Vagina (tissue), 2 donors: ENCODE measurements around the gene NTNG1.

ENCODE experiments used
- POLR2A ChIP-seq, 2 donors: fragments of 450-650 bp; IDR thresholded peaks; one replicate each; pipeline ENCODE4 v1.6.1; 2017; ENCODE audit warnings: antibody characterized with exemption in 2 of 2, mild to moderate bottlenecking in 2 of 2, moderate library complexity in 2 of 2
- TF ChIP-seq, protein P1 (sequence below), 3 experiments: fragments of 450-650 bp in 2 of 3; fragments of 200-600 bp in 1 of 3; sonication (generic) in 1 of 3; IDR thresholded peaks; one replicate each; pipeline ENCODE4 v1.5.1; 2017 to 2019; ENCODE audit warnings: antibody characterized with exemption in 3 of 3, mild to moderate bottlenecking in 2 of 3, moderate library complexity in 2 of 3

DNA sequence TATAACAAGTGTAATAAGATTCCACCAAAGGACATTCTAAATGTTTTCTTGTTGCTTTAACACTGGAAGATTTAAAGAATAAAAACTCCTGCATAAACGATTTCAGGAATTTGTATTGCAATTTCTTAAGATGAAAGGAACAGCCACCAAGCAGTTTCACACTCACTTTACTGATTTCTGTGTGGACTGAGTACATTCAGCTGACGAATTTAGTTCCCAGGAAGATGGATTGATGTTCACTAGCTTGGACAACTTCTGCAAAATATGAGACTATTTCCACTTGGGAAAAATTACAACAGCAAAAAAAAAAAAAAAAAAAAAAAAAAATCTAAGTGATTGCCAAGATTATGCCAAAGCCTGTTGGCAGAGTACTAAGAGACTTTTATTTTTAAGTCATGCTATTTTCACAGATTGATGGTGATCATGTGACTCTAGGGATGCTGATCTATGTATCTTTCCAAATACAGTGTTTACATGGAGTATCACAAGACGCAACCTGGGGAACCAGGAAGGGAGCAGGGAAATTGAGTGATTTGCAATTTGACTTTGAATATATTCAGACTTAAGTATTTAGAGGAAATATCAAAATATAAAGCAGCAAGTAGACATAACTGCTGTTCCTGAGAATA, 341.0 kb downstream of the NTNG1 start:
- no peak for TF ChIP-seq POLR2A (IDR thresholded peaks at IDR 0.05)
- TF ChIP-seq, protein P1, sequence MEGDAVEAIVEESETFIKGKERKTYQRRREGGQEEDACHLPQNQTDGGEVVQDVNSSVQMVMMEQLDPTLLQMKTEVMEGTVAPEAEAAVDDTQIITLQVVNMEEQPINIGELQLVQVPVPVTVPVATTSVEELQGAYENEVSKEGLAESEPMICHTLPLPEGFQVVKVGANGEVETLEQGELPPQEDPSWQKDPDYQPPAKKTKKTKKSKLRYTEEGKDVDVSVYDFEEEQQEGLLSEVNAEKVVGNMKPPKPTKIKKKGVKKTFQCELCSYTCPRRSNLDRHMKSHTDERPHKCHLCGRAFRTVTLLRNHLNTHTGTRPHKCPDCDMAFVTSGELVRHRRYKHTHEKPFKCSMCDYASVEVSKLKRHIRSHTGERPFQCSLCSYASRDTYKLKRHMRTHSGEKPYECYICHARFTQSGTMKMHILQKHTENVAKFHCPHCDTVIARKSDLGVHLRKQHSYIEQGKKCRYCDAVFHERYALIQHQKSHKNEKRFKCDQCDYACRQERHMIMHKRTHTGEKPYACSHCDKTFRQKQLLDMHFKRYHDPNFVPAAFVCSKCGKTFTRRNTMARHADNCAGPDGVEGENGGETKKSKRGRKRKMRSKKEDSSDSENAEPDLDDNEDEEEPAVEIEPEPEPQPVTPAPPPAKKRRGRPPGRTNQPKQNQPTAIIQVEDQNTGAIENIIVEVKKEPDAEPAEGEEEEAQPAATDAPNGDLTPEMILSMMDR (IDR thresholded peaks at IDR 0.05), result no peak
